OCI-LY3 (cell line): ENCODE measurements around the gene CCDC152.

Experiments used
- H2AFZ ChIP-seq: fragments of 200-600, 300-600 bp; shearing (Covaris generic); 2 replicates; pipeline ENCODE4 v1.6.0; 2014; ENCODE audit warnings: antibody characterized with exemption, low read depth, low read length
- H3K27ac ChIP-seq: fragments of 200-600, 300-600 bp; sonication (generic); 2 replicates; pipeline ENCODE4 v1.5.1; 2014; ENCODE audit warnings: mild to moderate bottlenecking, low read length, moderate library complexity, mixed read lengths
- H3K27me3 ChIP-seq: fragments of 200-600, 300-600 bp; sonication (generic); 2 replicates; pipeline ENCODE4 v1.6.1; 2014; ENCODE audit warnings: low read depth, low read length, mixed read lengths
- H3K36me3 ChIP-seq: fragments of 200-600, 300-600 bp; sonication (generic); replicated peaks from 2 replicates; pipeline ENCODE3; 2014; ENCODE audit warnings: low read depth, low read length, mixed read lengths
- H3K4me1 ChIP-seq: fragments of 300-600, 200-600 bp; sonication (generic); 2 replicates; pipeline ENCODE4 v1.6.1; 2014; ENCODE audit warnings: low read length, mixed read lengths
- H3K4me2 ChIP-seq: fragments of 200-600, 300-600 bp; sonication (generic); 2 replicates; pipeline ENCODE4 v1.6.1; 2014; ENCODE audit warnings: low read length, mixed read lengths
- H3K4me3 ChIP-seq: fragments of 300-600, 200-600 bp; sonication (generic); 2 replicates; pipeline ENCODE4 v1.5.1; 2014; ENCODE audit warnings: antibody characterized with exemption, mild to moderate bottlenecking, low read length, moderate library complexity
- H3K79me2 ChIP-seq: fragments of 300-600, 200-600 bp; shearing (Covaris generic); 2 replicates; pipeline ENCODE4 v1.6.1; 2014; ENCODE audit warnings: mild to moderate bottlenecking, low read length, mixed read lengths
- H3K9ac ChIP-seq: fragments of 300-600, 200-600 bp; shearing (Covaris generic); 2 replicates; pipeline ENCODE4 v1.6.0; 2014; ENCODE audit warnings: mild to moderate bottlenecking, low read length, moderate library complexity
- H3K9me3 ChIP-seq: fragments of 200-600, 300-600 bp; shearing (Covaris generic); 2 replicates; pipeline ENCODE4 v1.6.1; 2014; ENCODE audit warnings: low read length, mixed read lengths; ENCODE audit not compliant: insufficient read depth
- H4K20me1 ChIP-seq: fragments of 200-600, 300-600 bp; sonication (generic); 2 replicates; pipeline ENCODE4 v1.6.1; 2016; ENCODE audit warnings: low read length, mixed read lengths; ENCODE audit not compliant: insufficient read depth
- EZH2phosphoT487 ChIP-seq: fragments of 200-600 bp; shearing (Covaris generic); IDR thresholded peaks from 2 replicates; pipeline ENCODE4 v1.6.1; 2018; ENCODE audit warnings: antibody characterized with exemption, mixed run types, low read depth
- TF ChIP-seq, protein P1 (sequence below): fragments of 200-600, 300-600 bp; sonication (generic); IDR thresholded peaks from 2 replicates; pipeline ENCODE4 v1.5.1; 2014; ENCODE audit warnings: antibody characterized with exemption, low read length, low read depth

The CCDC152 gene

GRCh38 chr5:42768106-42768504 lies 11.5 kb downstream of the CCDC152 start:
- Histone ChIP-seq H3K79me2 (no peaks in the 10 kb centered on the region), H3K9me3 (no peaks in the 10 kb centered on the region), H3K4me3 (no peak overlapping the region), H3K9ac (no peak overlapping the region), H3K27me3 (no peaks in the 10 kb centered on the region), H3K36me3 (no peaks in the 10 kb centered on the region), H3K4me2 (no peak overlapping the region), H4K20me1 (no peaks in the 10 kb centered on the region), H2AFZ (no peak overlapping the region), H3K27ac (no peak overlapping the region), H3K4me1 (no peaks in the 10 kb centered on the region)
- TF ChIP-seq, protein P1, sequence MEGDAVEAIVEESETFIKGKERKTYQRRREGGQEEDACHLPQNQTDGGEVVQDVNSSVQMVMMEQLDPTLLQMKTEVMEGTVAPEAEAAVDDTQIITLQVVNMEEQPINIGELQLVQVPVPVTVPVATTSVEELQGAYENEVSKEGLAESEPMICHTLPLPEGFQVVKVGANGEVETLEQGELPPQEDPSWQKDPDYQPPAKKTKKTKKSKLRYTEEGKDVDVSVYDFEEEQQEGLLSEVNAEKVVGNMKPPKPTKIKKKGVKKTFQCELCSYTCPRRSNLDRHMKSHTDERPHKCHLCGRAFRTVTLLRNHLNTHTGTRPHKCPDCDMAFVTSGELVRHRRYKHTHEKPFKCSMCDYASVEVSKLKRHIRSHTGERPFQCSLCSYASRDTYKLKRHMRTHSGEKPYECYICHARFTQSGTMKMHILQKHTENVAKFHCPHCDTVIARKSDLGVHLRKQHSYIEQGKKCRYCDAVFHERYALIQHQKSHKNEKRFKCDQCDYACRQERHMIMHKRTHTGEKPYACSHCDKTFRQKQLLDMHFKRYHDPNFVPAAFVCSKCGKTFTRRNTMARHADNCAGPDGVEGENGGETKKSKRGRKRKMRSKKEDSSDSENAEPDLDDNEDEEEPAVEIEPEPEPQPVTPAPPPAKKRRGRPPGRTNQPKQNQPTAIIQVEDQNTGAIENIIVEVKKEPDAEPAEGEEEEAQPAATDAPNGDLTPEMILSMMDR = no peak
- TF ChIP-seq EZH2phosphoT487 = no peak

GRCh38 chr5:42770003-42770402 lies 13.4 kb downstream of the CCDC152 start:
- no peaks in the 10 kb centered on the region for H3K36me3 ChIP-seq
- H3K27me3 ChIP-seq = no peaks in the 10 kb centered on the region
- no peak overlapping the region for H3K4me2 ChIP-seq
- no peak overlapping the region for H2AFZ ChIP-seq
- H4K20me1 ChIP-seq = no peaks in the 10 kb centered on the region
- H3K9me3 ChIP-seq = no peaks in the 10 kb centered on the region
- H3K79me2 ChIP-seq = no peaks in the 10 kb centered on the region
- H3K4me1 ChIP-seq = no peaks in the 10 kb centered on the region
- TF ChIP-seq, protein P1 = no peak
- no peak for TF ChIP-seq EZH2phosphoT487
- no peak overlapping the region for H3K9ac ChIP-seq
- H3K4me3 ChIP-seq = no peak overlapping the region
- H3K27ac ChIP-seq = no peak overlapping the region

GRCh38 chr5:42772265-42772993 lies 15.8 kb downstream of the CCDC152 start:
- TF ChIP-seq, protein P1 = no peak
- no peak for TF ChIP-seq EZH2phosphoT487
- H3K4me3 ChIP-seq = no peak overlapping the region
- H3K4me1 ChIP-seq = no peaks in the 10 kb centered on the region
- H3K9ac ChIP-seq = no peak overlapping the region
- H3K79me2 ChIP-seq = no peaks in the 10 kb centered on the region
- no peaks in the 10 kb centered on the region for H4K20me1 ChIP-seq
- no peak overlapping the region for H2AFZ ChIP-seq
- H3K4me2 ChIP-seq = no peak overlapping the region
- no peaks in the 10 kb centered on the region for H3K27me3 ChIP-seq
- no peaks in the 10 kb centered on the region for H3K36me3 ChIP-seq
- no peak overlapping the region for H3K27ac ChIP-seq
- no peaks in the 10 kb centered on the region for H3K9me3 ChIP-seq

DNA sequence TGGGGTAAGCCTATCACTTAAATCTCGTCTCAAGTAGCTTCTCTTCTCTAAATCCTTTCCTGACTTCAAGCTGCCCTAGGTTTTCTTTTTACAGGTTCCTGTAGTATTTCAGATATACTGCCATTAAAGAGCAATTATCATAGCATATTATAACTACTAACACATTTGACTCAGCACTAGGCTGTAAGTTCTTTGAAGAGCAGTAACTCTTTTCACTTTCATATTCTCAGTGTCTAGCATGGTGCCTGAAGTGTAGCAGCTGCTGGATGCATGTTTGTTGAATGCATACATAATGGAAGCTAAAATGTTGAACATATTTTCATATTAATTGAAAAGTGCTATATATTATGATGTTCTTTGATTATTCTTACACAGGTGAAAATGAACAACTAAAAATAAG lies 22.5 kb downstream of the CCDC152 start:
- Histone ChIP-seq H3K27me3 (no peaks in the 10 kb centered on the region), H3K4me2 (no peak overlapping the region), H4K20me1 (no peaks in the 10 kb centered on the region), H3K36me3 (no peaks in the 10 kb centered on the region), H3K4me1 (no peaks in the 10 kb centered on the region), H3K4me3 (no peak overlapping the region), H3K79me2 (no peaks in the 10 kb centered on the region), H3K27ac (no peak overlapping the region), H3K9me3 (no peaks in the 10 kb centered on the region), H2AFZ (no peak overlapping the region), H3K9ac (no peak overlapping the region)
- TF ChIP-seq, protein P1 = no peak
- no peak for TF ChIP-seq EZH2phosphoT487
